ENCODE measurements around the gene AGBL4. TPM values are rescaled to one million over a fixed set of nuclear protein-coding genes. Genes with fewer than 3 reads are reported as not detected.
"Not testable (repeated sequence)": the region's sequence is repeated elsewhere in the genome, so short reads cannot be mapped to it uniquely, and the experiment has no call there.

The AGBL4 gene
- total RNA-seq, 1 donor from 2014 or later, result not detected

GRCh38 chr1:49318218-49318617 is 705.5 kb downstream of the AGBL4 start:
- intact Hi-C loops (cut with micrococcal nuclease), result no loop called here

- intact Hi-C loops (cut with micrococcal nuclease), result no loop called here
Observed at GRCh38 chr1:49307457-49307856, 716.3 kb downstream of the AGBL4 start.

GRCh38 chr1:49306507-49307070 is 717.2 kb downstream of the AGBL4 start:
- intact Hi-C loops (cut with micrococcal nuclease), result no loop called here

GRCh38 chr1:49302400-49302799 is 721.4 kb downstream of the AGBL4 start:
- intact Hi-C loops (cut with micrococcal nuclease), result not testable (repeated sequence)

- intact Hi-C loops (cut with micrococcal nuclease), result no loop called here
Observed at GRCh38 chr1:49298304-49298703, 725.5 kb downstream of the AGBL4 start.

- intact Hi-C loops (cut with micrococcal nuclease), result no loop called here
Observed at GRCh38 chr1:49297783-49298182, 726.0 kb downstream of the AGBL4 start.

- intact Hi-C loops (cut with micrococcal nuclease), result no loop called here
Observed at GRCh38 chr1:49294539-49294938, 729.2 kb downstream of the AGBL4 start.

- intact Hi-C loops (cut with micrococcal nuclease), result no loop called here
Observed at GRCh38 chr1:49293016-49293415, 730.7 kb downstream of the AGBL4 start.

- intact Hi-C loops (cut with micrococcal nuclease), result not testable (repeated sequence)
Observed at GRCh38 chr1:49257211-49258049, 766.3 kb downstream of the AGBL4 start.

GRCh38 chr1:49252917-49253316 is 770.8 kb downstream of the AGBL4 start:
- intact Hi-C loops (cut with micrococcal nuclease), result no loop called here

GRCh38 chr1:49251019-49251784 is 772.6 kb downstream of the AGBL4 start:
- intact Hi-C loops (cut with micrococcal nuclease), result no loop called here

- intact Hi-C loops (cut with micrococcal nuclease), result no loop called here
Observed at GRCh38 chr1:49240709-49241221, 783.0 kb downstream of the AGBL4 start.

- intact Hi-C loops (cut with micrococcal nuclease), result no loop called here
Observed at GRCh38 chr1:49234988-49235387, 788.8 kb downstream of the AGBL4 start.

- intact Hi-C loops (cut with micrococcal nuclease), result no loop called here
Observed at GRCh38 chr1:49229555-49229954, 794.2 kb downstream of the AGBL4 start.

- intact Hi-C loops (cut with micrococcal nuclease), result no loop called here
Observed at GRCh38 chr1:49226758-49227157, 797.0 kb downstream of the AGBL4 start.

- intact Hi-C loops (cut with micrococcal nuclease), result no loop called here
Observed at GRCh38 chr1:49225464-49225863, 798.3 kb downstream of the AGBL4 start.

- intact Hi-C loops (cut with micrococcal nuclease), result no loop called here
Observed at GRCh38 chr1:49213301-49213700, 810.5 kb downstream of the AGBL4 start.

GRCh38 chr1:49208712-49209111 is 815.0 kb downstream of the AGBL4 start:
- intact Hi-C loops (cut with micrococcal nuclease), result no loop called here

GRCh38 chr1:49204720-49205119 is 819.0 kb downstream of the AGBL4 start:
- intact Hi-C loops (cut with micrococcal nuclease), result no loop called here

- intact Hi-C loops (cut with micrococcal nuclease), result no loop called here
Observed at GRCh38 chr1:49200738-49201137, 823.0 kb downstream of the AGBL4 start.

- intact Hi-C loops (cut with micrococcal nuclease), result loop anchor here (1.0 kb wide), 1 partner anchor 24 kb away; no protein-coding TSS in a partner anchor
Observed at GRCh38 chr1:49199564-49199963, 824.2 kb downstream of the AGBL4 start.

- intact Hi-C loops (cut with micrococcal nuclease), result no loop called here
Observed at GRCh38 chr1:49197081-49197480, 826.7 kb downstream of the AGBL4 start.
